KOPT-K1 (cell line): ENCODE measurements around the gene ZNF175.

Source experiments
- H3K27ac ChIP-seq: fragments of 200-600 bp; sonication (generic); 2 replicates; pipeline ENCODE4 v1.5.1; 2016; ENCODE audit warnings: antibody characterized with exemption, mild to moderate bottlenecking, low read depth, low read length; ENCODE audit not compliant: poor library complexity, severe bottlenecking
- H3K36me3 ChIP-seq: fragments of 200-600 bp; sonication (generic); 2 replicates; pipeline ENCODE4 v1.5.1; 2017; ENCODE audit warnings: antibody characterized with exemption, mild to moderate bottlenecking, low read length, moderate library complexity; ENCODE audit not compliant: insufficient read depth
- H3K9me3 ChIP-seq: fragments of 200-600 bp; sonication (generic); 2 replicates; pipeline ENCODE4 v1.5.1; 2017; ENCODE audit warnings: antibody characterized with exemption, low read length, mild to moderate bottlenecking; ENCODE audit not compliant: insufficient read depth, poor library complexity, severe bottlenecking

ZNF175 gene

GRCh38 chr19:51566489-51567100, 4.5 kb upstream of the ZNF175 start:
- Histone ChIP-seq H3K27ac (peak overlapping the region; percentile 60), H3K9me3 (no peaks in the 10 kb centered on the region), H3K36me3 (no peaks in the 10 kb centered on the region)

- Histone ChIP-seq H3K27ac (peak overlapping the region; percentile 60), H3K9me3 (no peaks in the 10 kb centered on the region), H3K36me3 (no peaks in the 10 kb centered on the region)
These were observed 3.5 kb upstream of the ZNF175 start for GRCh38 chr19:51567583-51567982.

- Histone ChIP-seq H3K9me3 (no peaks in the 10 kb centered on the region), H3K36me3 (peaks cover 7% of the 10 kb centered on the region), H3K27ac (no peak overlapping the region)
These were observed 2.6 kb upstream of the ZNF175 start for GRCh38 chr19:51568456-51568855.

- H3K36me3 ChIP-seq = peaks cover 31% of the 10 kb centered on the region
- peak overlapping the region; percentile 71 for H3K27ac ChIP-seq
These were observed 516 bp downstream of the ZNF175 start for GRCh38 chr19:51571599-51571998.

GRCh38 chr19:51572410-51572809, 1.3 kb downstream of the ZNF175 start:
- Histone ChIP-seq H3K9me3 (no peaks in the 10 kb centered on the region), H3K36me3 (peaks cover 38% of the 10 kb centered on the region), H3K27ac (peak overlapping the region; percentile 71)

More at GRCh38 chr19:51571599-51571998, 516 bp downstream of the ZNF175 start:
- no peaks in the 10 kb centered on the region for H3K9me3 ChIP-seq

- H3K9me3 ChIP-seq = no peaks in the 10 kb centered on the region
- no peak overlapping the region for H3K27ac ChIP-seq
- H3K36me3 ChIP-seq = peaks cover 43% of the 10 kb centered on the region
These were observed 1.8 kb downstream of the ZNF175 start for GRCh38 chr19:51572908-51573307.

- no peak overlapping the region for H3K27ac ChIP-seq
These were observed 2.2 kb downstream of the ZNF175 start for GRCh38 chr19:51573331-51573730.

GRCh38 chr19:51576850-51577249, 5.8 kb downstream of the ZNF175 start:
- Histone ChIP-seq H3K9me3 (no peaks in the 10 kb centered on the region), H3K27ac (no peak overlapping the region), H3K36me3 (peaks cover 79% of the 10 kb centered on the region)

More at GRCh38 chr19:51573331-51573730, 2.2 kb downstream of the ZNF175 start:
- Histone ChIP-seq H3K9me3 (no peaks in the 10 kb centered on the region), H3K36me3 (peaks cover 46% of the 10 kb centered on the region)

GRCh38 chr19:51586103-51586728, 15.1 kb downstream of the ZNF175 start:
- peaks cover 46% of the 10 kb centered on the region for H3K9me3 ChIP-seq
- H3K36me3 ChIP-seq = peaks cover 83% of the 10 kb centered on the region
- no peak overlapping the region for H3K27ac ChIP-seq

- Histone ChIP-seq H3K36me3 (peaks cover 77% of the 10 kb centered on the region), H3K27ac (no peak overlapping the region), H3K9me3 (peaks cover 46% of the 10 kb centered on the region)
These were observed 15.7 kb downstream of the ZNF175 start for GRCh38 chr19:51586799-51587198.

GRCh38 chr19:51587264-51588191, 16.4 kb downstream of the ZNF175 start:
- Histone ChIP-seq H3K27ac (no peak overlapping the region), H3K9me3 (peaks cover 46% of the 10 kb centered on the region), H3K36me3 (peaks cover 70% of the 10 kb centered on the region)

- H3K27ac ChIP-seq = no peak overlapping the region
- peaks cover 39% of the 10 kb centered on the region for H3K9me3 ChIP-seq
- H3K36me3 ChIP-seq = peaks cover 50% of the 10 kb centered on the region
These were observed 18.4 kb downstream of the ZNF175 start for GRCh38 chr19:51589511-51589910.

GRCh38 chr19:51590441-51590840, 19.4 kb downstream of the ZNF175 start:
- Histone ChIP-seq H3K9me3 (peaks cover 31% of the 10 kb centered on the region), H3K36me3 (peaks cover 41% of the 10 kb centered on the region), H3K27ac (no peak overlapping the region)

- Histone ChIP-seq H3K36me3 (peaks cover 21% of the 10 kb centered on the region), H3K9me3 (peaks cover 13% of the 10 kb centered on the region), H3K27ac (no peak overlapping the region)
These were observed 21.4 kb downstream of the ZNF175 start for GRCh38 chr19:51592521-51592920.
